GM23338 (cell line): ENCODE results near the gene USH2A. TPM values are rescaled to one million over a fixed set of nuclear protein-coding genes. Genes with fewer than 3 reads are reported as not detected.

Source experiments
- ATAC-seq: fragments of 200-7000 bp; cut with Tn5 transposase; 3 replicates; pipeline ENCODE4 v1.9.1; 2020
- DNase-seq: peaks from one replicate; pipeline ENCODE4 v3.0.0-alpha.2; 2015; ENCODE audit warnings: low spot score
- H2AFZ ChIP-seq: fragments of 200-600 bp; sonication (generic); 2 replicates; pipeline ENCODE4 v1.8.0; 2016; ENCODE audit warnings: antibody characterized with exemption, mild to moderate bottlenecking, moderate library complexity
- H3F3A ChIP-seq: fragments of 200-600 bp; sonication (generic); replicated peaks from 2 replicates; pipeline ENCODE4 v1.8.0; 2017; ENCODE audit warnings: antibody characterized with exemption, mixed run types, low read depth
- H3K27ac ChIP-seq: fragments of 200-600 bp; sonication (generic); 2 replicates; pipeline ENCODE4 v1.6.1; 2016; ENCODE audit warnings: low read depth
- H3K27me3 ChIP-seq: fragments of 200-600 bp; sonication (generic); 2 replicates; pipeline ENCODE4 v1.8.0; 2016; ENCODE audit warnings: mild to moderate bottlenecking, mixed run types, moderate library complexity; ENCODE audit not compliant: insufficient read depth
- H3K36me3 ChIP-seq: fragments of 200-600 bp; sonication (generic); 2 replicates; pipeline ENCODE4 v1.8.0; 2016; ENCODE audit warnings: mild to moderate bottlenecking; ENCODE audit not compliant: insufficient read depth
- H3K4me1 ChIP-seq: fragments of 200-600 bp; sonication (generic); 2 replicates; pipeline ENCODE4 v1.8.0; 2016; ENCODE audit warnings: mild to moderate bottlenecking, moderate library complexity; ENCODE audit not compliant: insufficient read depth
- H3K4me2 ChIP-seq: fragments of 200-600 bp; sonication (generic); 2 replicates; pipeline ENCODE4 v1.7.1; 2017; ENCODE audit warnings: mixed run types
- H3K4me3 ChIP-seq: fragments of 200-600 bp; sonication (generic); 2 replicates; pipeline ENCODE4 v1.6.1; 2016; ENCODE audit warnings: mixed run types
- H3K79me2 ChIP-seq: fragments of 200-600 bp; sonication (generic); replicated peaks from 2 replicates; pipeline ENCODE4 v1.8.0; 2017; ENCODE audit warnings: mild to moderate bottlenecking; ENCODE audit not compliant: insufficient read depth
- H3K9me2 ChIP-seq: fragments of 200-600 bp; sonication (generic); 2 replicates; pipeline ENCODE4 v1.8.0; 2017; ENCODE audit not compliant: insufficient read depth
- H4K20me1 ChIP-seq: fragments of 200-600 bp; sonication (generic); replicated peaks from 2 replicates; pipeline ENCODE4 v1.8.0; 2017; ENCODE audit warnings: mild to moderate bottlenecking; ENCODE audit not compliant: insufficient read depth
- H3K27ac Mint-ChIP-seq: 2 replicates; pipeline ENCODE4 v1.8.0; 2020; ENCODE audit warnings: inconsistent platforms, mild to moderate bottlenecking, moderate library complexity, mixed read lengths
- H3K27me3 Mint-ChIP-seq: 3 replicates; pipeline ENCODE4 v1.8.0; 2022; ENCODE audit warnings: low read depth, mild to moderate bottlenecking, moderate library complexity, mixed read lengths, inconsistent platforms; ENCODE audit not compliant: insufficient read depth, poor library complexity
- H3K36me3 Mint-ChIP-seq: 3 replicates; pipeline ENCODE4 v1.8.0; 2021; ENCODE audit warnings: low read depth, mild to moderate bottlenecking, inconsistent platforms, moderate library complexity, mixed read lengths
- H3K4me1 Mint-ChIP-seq: 3 replicates; pipeline ENCODE4 v1.8.0; 2020; ENCODE audit warnings: mild to moderate bottlenecking, inconsistent platforms, mixed read lengths
- H3K4me3 Mint-ChIP-seq: 3 replicates; pipeline ENCODE4 v1.8.0; 2021; ENCODE audit warnings: moderate library complexity, mild to moderate bottlenecking, inconsistent platforms, mixed read lengths
- H3K9me3 Mint-ChIP-seq: 3 replicates; pipeline ENCODE4 v1.8.0; 2020; ENCODE audit warnings: moderate library complexity, mild to moderate bottlenecking, inconsistent platforms, mixed read lengths
- CREB1 ChIP-seq: fragments of 250-450 bp; sonication (Bioruptor Pico); IDR thresholded peaks from 2 replicates; pipeline ENCODE4 v1.5.0; 2020; ENCODE audit warnings: low read depth, mild to moderate bottlenecking, moderate library complexity
- EZH2 ChIP-seq: fragments of 200-600 bp; sonication (generic); IDR thresholded peaks from one replicate; pipeline ENCODE4 v1.8.0; 2017; ENCODE audit warnings: antibody characterized with exemption, mild to moderate bottlenecking, low read depth; ENCODE audit not compliant: unreplicated experiment
- EZH2phosphoT487 ChIP-seq: fragments of 200-600 bp; sonication (generic); IDR thresholded peaks from one replicate; pipeline ENCODE4 v1.8.1; 2018; ENCODE audit warnings: antibody characterized with exemption; ENCODE audit not compliant: unreplicated experiment
- JUNB ChIP-seq: IDR thresholded peaks from one replicate; pipeline ENCODE4 v1.6.1; 2016; ENCODE audit warnings: antibody characterized with exemption; ENCODE audit not compliant: unreplicated experiment
- NANOG ChIP-seq: IDR thresholded peaks from 2 replicates; pipeline ENCODE4 v1.6.1; 2016; ENCODE audit warnings: antibody characterized with exemption, borderline replicate concordance
- POLR2AphosphoS5 ChIP-seq: IDR thresholded peaks from 2 replicates; pipeline ENCODE4 v1.6.1; 2016; ENCODE audit warnings: antibody characterized with exemption, low read depth
- REST ChIP-seq: IDR thresholded peaks from one replicate; pipeline ENCODE4 v1.6.1; 2018; ENCODE audit warnings: antibody characterized with exemption; ENCODE audit not compliant: unreplicated experiment
- STAT1 ChIP-seq: IDR thresholded peaks from one replicate; pipeline ENCODE4 v1.6.1; 2016; ENCODE audit warnings: antibody characterized with exemption; ENCODE audit not compliant: unreplicated experiment
- ZNF114 ChIP-seq: fragments of 250-450 bp; sonication (Bioruptor Pico); IDR thresholded peaks from 2 replicates; pipeline ENCODE4 v1.5.0; 2020; ENCODE audit warnings: mild to moderate bottlenecking, moderate library complexity
- ZNF331 ChIP-seq: fragments of 250-450 bp; sonication (Bioruptor Pico); IDR thresholded peaks from 2 replicates; pipeline ENCODE4 v1.5.0; 2020; ENCODE audit warnings: low read depth, mild to moderate bottlenecking, moderate library complexity
- polyA plus RNA-seq: library from polyadenylated mRNA; unstranded; fragments of >200 nt; fragmentation: Nextera tagmentation; extraction: Ambion mirVana; gene quantifications from 2 replicates; pipeline ENCODE4 v1.2.1, GENCODE V29; 2016
- total RNA-seq: library from RNA; depleted of rRNA; stranded (reverse); fragments of >200 nt; shearing (Covaris generic); gene quantifications from 2 replicates; pipeline ENCODE4 v1.2.3, GENCODE V29; 2014
- TF ChIP-seq, protein P1 (sequence below): fragments of 250-450 bp; sonication (Bioruptor Pico); IDR thresholded peaks from 2 replicates; pipeline ENCODE4 v1.5.0; 2020; ENCODE audit warnings: mild to moderate bottlenecking, moderate library complexity

USH2A gene
- total and polyA plus RNA-seq, 2 experiments from 2014 or later, result 0.03 TPM

GRCh38 chr1:215739025-215739424 lies 684.2 kb downstream of the USH2A start:
- Histone ChIP-seq H3K4me2 (no peak overlapping the region), H3K27ac (no peak overlapping the region), H2AFZ (no peak overlapping the region), H3K36me3 (no peaks in the 10 kb centered on the region), H3K27me3 (no peaks in the 10 kb centered on the region), H3F3A (no peaks in the 10 kb centered on the region), H4K20me1 (no peaks in the 10 kb centered on the region), H3K79me2 (no peaks in the 10 kb centered on the region), H3K4me1 (no peaks in the 10 kb centered on the region), H3K4me3 (no peak overlapping the region), H3K9me2 (no peaks in the 10 kb centered on the region)
- peaks cover 9% of the 10 kb centered on the region for H3K36me3 Mint-ChIP-seq
- H3K9me3 Mint-ChIP-seq, result peaks cover 11% of the 10 kb centered on the region
- no peaks in the 10 kb centered on the region for H3K27me3 Mint-ChIP-seq
- no peak overlapping the region for H3K27ac Mint-ChIP-seq
- H3K4me1 Mint-ChIP-seq, result no peaks in the 10 kb centered on the region
- no peak overlapping the region for H3K4me3 Mint-ChIP-seq
- DNase-seq (no peak), ATAC-seq (no peak)
- TF ChIP-seq, protein P1, sequence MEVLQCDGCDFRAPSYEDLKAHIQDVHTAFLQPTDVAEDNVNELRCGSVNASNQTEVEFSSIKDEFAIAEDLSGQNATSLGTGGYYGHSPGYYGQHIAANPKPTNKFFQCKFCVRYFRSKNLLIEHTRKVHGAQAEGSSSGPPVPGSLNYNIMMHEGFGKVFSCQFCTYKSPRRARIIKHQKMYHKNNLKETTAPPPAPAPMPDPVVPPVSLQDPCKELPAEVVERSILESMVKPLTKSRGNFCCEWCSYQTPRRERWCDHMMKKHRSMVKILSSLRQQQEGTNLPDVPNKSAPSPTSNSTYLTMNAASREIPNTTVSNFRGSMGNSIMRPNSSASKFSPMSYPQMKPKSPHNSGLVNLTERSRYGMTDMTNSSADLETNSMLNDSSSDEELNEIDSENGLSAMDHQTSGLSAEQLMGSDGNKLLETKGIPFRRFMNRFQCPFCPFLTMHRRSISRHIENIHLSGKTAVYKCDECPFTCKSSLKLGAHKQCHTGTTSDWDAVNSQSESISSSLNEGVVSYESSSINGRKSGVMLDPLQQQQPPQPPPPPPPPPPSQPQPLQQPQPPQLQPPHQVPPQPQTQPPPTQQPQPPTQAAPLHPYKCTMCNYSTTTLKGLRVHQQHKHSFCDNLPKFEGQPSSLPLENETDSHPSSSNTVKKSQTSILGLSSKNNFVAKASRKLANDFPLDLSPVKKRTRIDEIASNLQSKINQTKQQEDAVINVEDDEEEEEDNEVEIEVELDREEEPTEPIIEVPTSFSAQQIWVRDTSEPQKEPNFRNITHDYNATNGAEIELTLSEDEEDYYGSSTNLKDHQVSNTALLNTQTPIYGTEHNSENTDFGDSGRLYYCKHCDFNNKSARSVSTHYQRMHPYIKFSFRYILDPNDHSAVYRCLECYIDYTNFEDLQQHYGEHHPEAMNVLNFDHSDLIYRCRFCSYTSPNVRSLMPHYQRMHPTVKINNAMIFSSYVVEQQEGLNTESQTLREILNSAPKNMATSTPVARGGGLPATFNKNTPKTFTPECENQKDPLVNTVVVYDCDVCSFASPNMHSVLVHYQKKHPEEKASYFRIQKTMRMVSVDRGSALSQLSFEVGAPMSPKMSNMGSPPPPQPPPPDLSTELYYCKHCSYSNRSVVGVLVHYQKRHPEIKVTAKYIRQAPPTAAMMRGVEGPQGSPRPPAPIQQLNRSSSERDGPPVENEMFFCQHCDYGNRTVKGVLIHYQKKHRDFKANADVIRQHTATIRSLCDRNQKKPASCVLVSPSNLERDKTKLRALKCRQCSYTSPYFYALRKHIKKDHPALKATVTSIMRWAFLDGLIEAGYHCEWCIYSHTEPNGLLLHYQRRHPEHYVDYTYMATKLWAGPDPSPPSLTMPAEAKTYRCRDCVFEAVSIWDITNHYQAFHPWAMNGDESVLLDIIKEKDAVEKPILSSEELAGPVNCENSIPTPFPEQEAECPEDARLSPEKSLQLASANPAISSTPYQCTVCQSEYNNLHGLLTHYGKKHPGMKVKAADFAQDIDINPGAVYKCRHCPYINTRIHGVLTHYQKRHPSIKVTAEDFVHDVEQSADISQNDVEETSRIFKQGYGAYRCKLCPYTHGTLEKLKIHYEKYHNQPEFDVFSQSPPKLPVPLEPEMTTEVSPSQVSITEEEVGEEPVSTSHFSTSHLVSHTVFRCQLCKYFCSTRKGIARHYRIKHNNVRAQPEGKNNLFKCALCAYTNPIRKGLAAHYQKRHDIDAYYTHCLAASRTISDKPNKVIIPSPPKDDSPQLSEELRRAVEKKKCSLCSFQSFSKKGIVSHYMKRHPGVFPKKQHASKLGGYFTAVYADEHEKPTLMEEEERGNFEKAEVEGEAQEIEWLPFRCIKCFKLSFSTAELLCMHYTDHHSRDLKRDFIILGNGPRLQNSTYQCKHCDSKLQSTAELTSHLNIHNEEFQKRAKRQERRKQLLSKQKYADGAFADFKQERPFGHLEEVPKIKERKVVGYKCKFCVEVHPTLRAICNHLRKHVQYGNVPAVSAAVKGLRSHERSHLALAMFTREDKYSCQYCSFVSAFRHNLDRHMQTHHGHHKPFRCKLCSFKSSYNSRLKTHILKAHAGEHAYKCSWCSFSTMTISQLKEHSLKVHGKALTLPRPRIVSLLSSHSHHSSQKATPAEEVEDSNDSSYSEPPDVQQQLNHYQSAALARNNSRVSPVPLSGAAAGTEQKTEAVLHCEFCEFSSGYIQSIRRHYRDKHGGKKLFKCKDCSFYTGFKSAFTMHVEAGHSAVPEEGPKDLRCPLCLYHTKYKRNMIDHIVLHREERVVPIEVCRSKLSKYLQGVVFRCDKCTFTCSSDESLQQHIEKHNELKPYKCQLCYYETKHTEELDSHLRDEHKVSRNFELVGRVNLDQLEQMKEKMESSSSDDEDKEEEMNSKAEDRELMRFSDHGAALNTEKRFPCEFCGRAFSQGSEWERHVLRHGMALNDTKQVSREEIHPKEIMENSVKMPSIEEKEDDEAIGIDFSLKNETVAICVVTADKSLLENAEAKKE (CRISPR knock-in tag), result no peak
- no peak for TF ChIP-seq JUNB
- no peak for TF ChIP-seq ZNF114 (CRISPR knock-in tag)
- TF ChIP-seq POLR2AphosphoS5, result no peak
- no peak for TF ChIP-seq REST
- no peak for TF ChIP-seq ZNF331
- no peak for TF ChIP-seq EZH2phosphoT487
- TF ChIP-seq EZH2, result no peak
- TF ChIP-seq STAT1, result no peak
- TF ChIP-seq CREB1, result no peak
- no peak for TF ChIP-seq NANOG
